OCI-LY3 (cell line): Measurements from ENCODE around the gene MOGAT2.

Experiments used
- EZH2phosphoT487 ChIP-seq: fragments of 200-600 bp; shearing (Covaris generic); IDR thresholded peaks from 2 replicates; pipeline ENCODE4 v1.6.1; 2018; ENCODE audit warnings: antibody characterized with exemption, mixed run types, low read depth
- TF ChIP-seq, protein P1 (sequence below): fragments of 200-600, 300-600 bp; sonication (generic); IDR thresholded peaks from 2 replicates; pipeline ENCODE4 v1.5.1; 2014; ENCODE audit warnings: antibody characterized with exemption, low read length, low read depth

DNA sequence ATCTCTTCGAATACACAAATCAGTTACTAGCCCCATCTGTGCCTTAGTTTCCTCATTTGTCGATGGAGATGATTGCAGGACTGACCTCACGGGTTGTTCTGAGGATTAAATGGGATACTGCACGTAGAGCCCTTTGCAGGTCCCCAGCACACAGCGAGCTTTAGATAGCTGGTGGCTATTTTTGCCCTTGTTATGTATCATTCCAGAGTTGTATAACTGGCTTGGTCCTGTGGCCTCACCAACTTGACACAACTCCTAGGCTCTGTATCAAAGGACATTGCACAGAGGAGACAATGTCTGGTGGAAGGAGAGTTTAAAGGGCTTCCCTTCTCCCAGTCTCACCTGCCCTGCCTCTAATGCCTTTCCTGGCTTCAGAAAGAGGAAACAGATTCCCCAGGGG, 28.2 kb downstream of the MOGAT2 start:
- TF ChIP-seq, protein P1, sequence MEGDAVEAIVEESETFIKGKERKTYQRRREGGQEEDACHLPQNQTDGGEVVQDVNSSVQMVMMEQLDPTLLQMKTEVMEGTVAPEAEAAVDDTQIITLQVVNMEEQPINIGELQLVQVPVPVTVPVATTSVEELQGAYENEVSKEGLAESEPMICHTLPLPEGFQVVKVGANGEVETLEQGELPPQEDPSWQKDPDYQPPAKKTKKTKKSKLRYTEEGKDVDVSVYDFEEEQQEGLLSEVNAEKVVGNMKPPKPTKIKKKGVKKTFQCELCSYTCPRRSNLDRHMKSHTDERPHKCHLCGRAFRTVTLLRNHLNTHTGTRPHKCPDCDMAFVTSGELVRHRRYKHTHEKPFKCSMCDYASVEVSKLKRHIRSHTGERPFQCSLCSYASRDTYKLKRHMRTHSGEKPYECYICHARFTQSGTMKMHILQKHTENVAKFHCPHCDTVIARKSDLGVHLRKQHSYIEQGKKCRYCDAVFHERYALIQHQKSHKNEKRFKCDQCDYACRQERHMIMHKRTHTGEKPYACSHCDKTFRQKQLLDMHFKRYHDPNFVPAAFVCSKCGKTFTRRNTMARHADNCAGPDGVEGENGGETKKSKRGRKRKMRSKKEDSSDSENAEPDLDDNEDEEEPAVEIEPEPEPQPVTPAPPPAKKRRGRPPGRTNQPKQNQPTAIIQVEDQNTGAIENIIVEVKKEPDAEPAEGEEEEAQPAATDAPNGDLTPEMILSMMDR = no peak
- TF ChIP-seq EZH2phosphoT487 = no peak
